ENCODE results near the gene MYBPC1.
"Not testable (repeated sequence)": the region's sequence is repeated elsewhere in the genome, so short reads cannot be mapped to it uniquely, and the experiment has no call there.

The MYBPC1 gene

GRCh38 chr12:101650346-101651117 is 55.8 kb downstream of the MYBPC1 start:
- no peak overlapping the region for H3K4me3 ChIP-seq (ENCODE audit: low read depth, low read length)
- TF ChIP-seq CTCF (conservative IDR thresholded peaks at IDR 0.05; ENCODE audit: low read depth, low read length) = no peak
- DNase-seq (ENCODE audit: low read depth) = no peak

DNA sequence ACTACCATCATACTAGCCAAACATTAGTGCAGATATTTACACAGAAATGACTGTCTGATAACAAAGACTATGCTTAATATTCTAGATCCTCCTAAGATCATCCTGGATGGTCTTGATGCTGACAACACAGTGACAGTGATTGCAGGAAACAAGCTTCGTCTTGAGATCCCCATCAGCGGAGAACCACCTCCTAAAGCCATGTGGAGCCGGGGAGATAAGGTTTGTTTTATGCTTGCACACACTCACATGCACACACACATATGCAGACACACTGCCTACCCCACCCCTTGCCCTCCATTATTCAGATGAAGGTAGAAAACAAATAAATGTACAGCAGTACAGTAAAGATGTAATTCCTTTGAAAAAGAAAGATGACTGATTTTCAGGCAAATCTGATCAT is 58.3 kb downstream of the MYBPC1 start:
- H3K4me3 ChIP-seq (ENCODE audit: low read depth, low read length) = no peak overlapping the region
- no peak for TF ChIP-seq CTCF (conservative IDR thresholded peaks at IDR 0.05; ENCODE audit: low read depth, low read length)
- DNase-seq (ENCODE audit: low read depth) = no peak

GRCh38 chr12:101653503-101653902 is 58.7 kb downstream of the MYBPC1 start:
- no peak overlapping the region for H3K4me3 ChIP-seq (ENCODE audit: low read depth, low read length)
- no peak for TF ChIP-seq CTCF (conservative IDR thresholded peaks at IDR 0.05; ENCODE audit: low read depth, low read length)
- no peak for DNase-seq (ENCODE audit: low read depth)

GRCh38 chr12:101654442-101654841 is 59.7 kb downstream of the MYBPC1 start:
- no peak overlapping the region for H3K4me3 ChIP-seq (ENCODE audit: low read depth, low read length)
- DNase-seq (ENCODE audit: low read depth) = no peak
- no peak for TF ChIP-seq CTCF (conservative IDR thresholded peaks at IDR 0.05; ENCODE audit: low read depth, low read length)

GRCh38 chr12:101655393-101655792 is 60.6 kb downstream of the MYBPC1 start:
- no peak for DNase-seq (ENCODE audit: low read depth)
- no peak for TF ChIP-seq CTCF (conservative IDR thresholded peaks at IDR 0.05; ENCODE audit: low read depth, low read length)
- H3K4me3 ChIP-seq (ENCODE audit: low read depth, low read length) = no peak overlapping the region

DNA sequence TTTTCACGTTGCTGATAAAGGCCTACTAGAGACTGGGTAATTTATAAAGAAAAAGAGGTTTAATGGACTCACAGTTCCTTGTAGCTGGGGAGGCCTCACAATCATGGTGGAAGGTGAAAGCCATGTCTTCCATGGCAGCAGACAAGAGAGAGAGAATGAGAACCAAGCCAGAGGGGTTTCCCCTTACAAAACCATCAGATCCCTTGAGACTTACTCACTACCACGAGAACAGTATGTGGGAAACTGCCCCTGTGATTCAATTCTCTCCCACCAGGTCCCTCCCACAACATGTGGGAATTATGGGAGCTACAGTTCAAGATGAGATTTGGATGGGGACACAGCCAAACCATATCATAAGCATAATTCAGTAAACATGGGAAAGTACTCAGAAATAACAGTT is 65.9 kb downstream of the MYBPC1 start:
- DNase-seq (ENCODE audit: low read depth) = peak; percentile 16
- not testable (repeated sequence) for H3K4me3 ChIP-seq (ENCODE audit: low read depth, low read length)

DNA sequence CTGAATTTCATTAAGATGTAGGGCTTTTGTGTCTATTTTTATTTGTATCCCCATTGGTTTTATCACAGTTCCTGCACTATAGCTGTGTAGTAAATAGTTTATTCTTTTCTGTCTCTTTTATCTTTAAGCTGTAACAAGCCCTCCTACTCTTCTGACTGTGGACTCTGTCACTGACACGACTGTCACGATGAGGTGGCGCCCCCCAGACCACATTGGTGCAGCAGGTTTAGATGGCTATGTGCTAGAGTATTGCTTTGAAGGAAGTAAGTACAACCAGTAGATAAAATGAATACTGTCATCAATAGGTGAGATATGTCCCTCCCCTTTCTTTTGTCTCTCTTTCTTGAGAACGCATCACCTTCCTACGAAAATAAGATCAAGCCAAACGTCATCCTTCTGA is 68.5 kb downstream of the MYBPC1 start:
- no peak overlapping the region for H3K4me3 ChIP-seq (ENCODE audit: low read depth, low read length)
- no peak for TF ChIP-seq CTCF (conservative IDR thresholded peaks at IDR 0.05; ENCODE audit: low read depth, low read length)

More for the DNA sequence above, 68.5 kb downstream of the MYBPC1 start:
- no peak for DNase-seq (ENCODE audit: low read depth)
